Esophagus muscularis mucosa (tissue), 3 donors: ENCODE measurements around the gene IGFBP7.

Experiments used
- POLR2A ChIP-seq: fragments of 450-650 bp; IDR thresholded peaks from one replicate; pipeline ENCODE4 v1.6.1; 2017; ENCODE audit warnings: antibody characterized with exemption, moderate library complexity, mild to moderate bottlenecking, low read depth
- TF ChIP-seq, protein P1 (sequence below), 3 experiments: fragments of 200-600 bp in 2 of 3; fragments of 450-650 bp in 1 of 3; sonication (generic) in 2 of 3; IDR thresholded peaks; one replicate each; pipeline ENCODE4 v1.5.1; 2017 to 2019; ENCODE audit warnings: antibody characterized with exemption in 3 of 3, mild to moderate bottlenecking in 2 of 3, moderate library complexity in 1 of 3

GRCh38 chr4:57013543-57014120, 96.6 kb downstream of the IGFBP7 start:
- TF ChIP-seq POLR2A = no peak
- TF ChIP-seq, protein P1, sequence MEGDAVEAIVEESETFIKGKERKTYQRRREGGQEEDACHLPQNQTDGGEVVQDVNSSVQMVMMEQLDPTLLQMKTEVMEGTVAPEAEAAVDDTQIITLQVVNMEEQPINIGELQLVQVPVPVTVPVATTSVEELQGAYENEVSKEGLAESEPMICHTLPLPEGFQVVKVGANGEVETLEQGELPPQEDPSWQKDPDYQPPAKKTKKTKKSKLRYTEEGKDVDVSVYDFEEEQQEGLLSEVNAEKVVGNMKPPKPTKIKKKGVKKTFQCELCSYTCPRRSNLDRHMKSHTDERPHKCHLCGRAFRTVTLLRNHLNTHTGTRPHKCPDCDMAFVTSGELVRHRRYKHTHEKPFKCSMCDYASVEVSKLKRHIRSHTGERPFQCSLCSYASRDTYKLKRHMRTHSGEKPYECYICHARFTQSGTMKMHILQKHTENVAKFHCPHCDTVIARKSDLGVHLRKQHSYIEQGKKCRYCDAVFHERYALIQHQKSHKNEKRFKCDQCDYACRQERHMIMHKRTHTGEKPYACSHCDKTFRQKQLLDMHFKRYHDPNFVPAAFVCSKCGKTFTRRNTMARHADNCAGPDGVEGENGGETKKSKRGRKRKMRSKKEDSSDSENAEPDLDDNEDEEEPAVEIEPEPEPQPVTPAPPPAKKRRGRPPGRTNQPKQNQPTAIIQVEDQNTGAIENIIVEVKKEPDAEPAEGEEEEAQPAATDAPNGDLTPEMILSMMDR (IDR thresholded peaks at IDR 0.05) = no peak
